Colonic mucosa (tissue), 4 donors: ENCODE measurements around the gene PIAS4. TPM values are rescaled to one million over a fixed set of nuclear protein-coding genes. Genes with fewer than 3 reads are reported as not detected.

Experiments used
- DNase-seq: peaks from one replicate; pipeline ENCODE4 v3.0.0-alpha.2; 2020
- H3K27ac ChIP-seq: fragments of 200-600 bp; one replicate; pipeline ENCODE4 v1.8.0; 2021
- H3K27me3 ChIP-seq: fragments of 200-600 bp; one replicate; pipeline ENCODE4 v1.8.0; 2021
- H3K36me3 ChIP-seq: fragments of 200-600 bp; one replicate; pipeline ENCODE4 v1.8.0; 2021
- H3K4me1 ChIP-seq: fragments of 200-600 bp; one replicate; pipeline ENCODE4 v1.8.0; 2021; ENCODE audit warnings: mild to moderate bottlenecking
- H3K4me3 ChIP-seq: fragments of 200-600 bp; one replicate; pipeline ENCODE4 v1.8.0; 2021
- H3K9ac ChIP-seq, 2 donors: one replicate each; pipeline ENCODE4 v1.7.0; 2013; ENCODE audit warnings: control low read depth in 2 of 2, low read depth in 2 of 2, low read length in 2 of 2
- H3K9me3 ChIP-seq: fragments of 200-600 bp; one replicate; pipeline ENCODE4 v1.8.0; 2021
- intact Hi-C: fragments of 100-400 bp; cut with DNase I; formaldehyde crosslinking; loops from one replicate; pipeline ENCODE4 v1.14.1; 2022
- total RNA-seq, 2 donors: library from RNA; stranded (reverse); fragmentation: NEBNext Ultra II Directional in 1 of 2; extraction: Animal tissue kit (Norgen Biotek cat#: 25700) in 1 of 2; gene quantifications; one replicate each; pipeline ENCODE4 v1.2.1, GENCODE V29; 2021
- TF ChIP-seq, protein P1 (sequence below): fragments of 200-600 bp; IDR thresholded peaks from one replicate; pipeline ENCODE4 v1.8.0; 2022; ENCODE audit warnings: antibody characterized with exemption, mild to moderate bottlenecking
- donor health status: healthy.
- donor health status: DM: no; HTN: no; CAD: no.
- donor health status: DM: no; HTN: no; CAD: no.

Gene PIAS4
- total RNA-seq, 2 donors from 2014 or later = 29.9 to 31.5 TPM

DNA sequence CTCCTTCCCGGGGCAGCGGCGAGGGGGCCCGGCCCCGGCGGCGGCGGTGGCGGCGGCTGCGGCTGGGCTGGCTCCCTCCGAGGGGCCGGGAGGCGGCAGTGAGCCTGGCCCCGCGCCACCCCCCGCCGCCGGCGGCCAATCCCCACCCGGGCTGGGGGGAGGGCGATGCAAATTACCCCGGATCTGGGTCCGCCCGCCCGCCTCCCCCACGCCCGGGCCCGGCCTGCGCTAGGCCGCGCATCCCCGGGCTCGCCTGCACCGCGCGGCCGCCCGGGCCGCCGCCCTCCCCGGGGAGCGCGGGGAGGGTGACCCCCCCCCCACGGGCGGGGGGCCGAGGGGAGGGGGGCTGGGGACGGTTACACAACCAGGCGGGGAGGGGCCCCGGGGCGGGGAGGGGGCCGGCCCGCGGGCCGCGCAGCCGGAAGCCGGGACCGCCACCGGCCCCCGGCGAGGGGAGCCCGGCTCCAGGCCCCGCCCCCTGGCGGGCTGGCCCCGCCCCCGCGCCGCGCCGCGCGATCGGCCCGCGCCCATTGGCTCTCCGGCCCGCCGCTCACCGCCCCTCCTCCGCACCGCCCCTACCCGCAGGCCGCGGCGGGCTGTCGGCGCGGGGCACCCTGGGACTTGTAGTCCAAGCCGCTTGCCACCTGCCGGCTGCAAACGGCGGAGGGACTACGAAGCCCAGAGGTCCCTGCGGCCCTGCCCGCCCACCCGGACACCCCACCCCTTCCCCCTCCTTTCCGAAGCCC is 58.1 kb downstream of the PIAS4 start:
- H3K4me3 ChIP-seq = peak overlapping the region; percentile 81
- peak overlapping the region in 1 of 2 donors; percentile 95 for H3K9ac ChIP-seq
- peak; percentile 94 for DNase-seq
- no peaks in the 10 kb centered on the region for H3K36me3 ChIP-seq
- H3K27ac ChIP-seq = peak overlapping the region; percentile 96
- H3K9me3 ChIP-seq = no peaks in the 10 kb centered on the region
- TF ChIP-seq, protein P1, sequence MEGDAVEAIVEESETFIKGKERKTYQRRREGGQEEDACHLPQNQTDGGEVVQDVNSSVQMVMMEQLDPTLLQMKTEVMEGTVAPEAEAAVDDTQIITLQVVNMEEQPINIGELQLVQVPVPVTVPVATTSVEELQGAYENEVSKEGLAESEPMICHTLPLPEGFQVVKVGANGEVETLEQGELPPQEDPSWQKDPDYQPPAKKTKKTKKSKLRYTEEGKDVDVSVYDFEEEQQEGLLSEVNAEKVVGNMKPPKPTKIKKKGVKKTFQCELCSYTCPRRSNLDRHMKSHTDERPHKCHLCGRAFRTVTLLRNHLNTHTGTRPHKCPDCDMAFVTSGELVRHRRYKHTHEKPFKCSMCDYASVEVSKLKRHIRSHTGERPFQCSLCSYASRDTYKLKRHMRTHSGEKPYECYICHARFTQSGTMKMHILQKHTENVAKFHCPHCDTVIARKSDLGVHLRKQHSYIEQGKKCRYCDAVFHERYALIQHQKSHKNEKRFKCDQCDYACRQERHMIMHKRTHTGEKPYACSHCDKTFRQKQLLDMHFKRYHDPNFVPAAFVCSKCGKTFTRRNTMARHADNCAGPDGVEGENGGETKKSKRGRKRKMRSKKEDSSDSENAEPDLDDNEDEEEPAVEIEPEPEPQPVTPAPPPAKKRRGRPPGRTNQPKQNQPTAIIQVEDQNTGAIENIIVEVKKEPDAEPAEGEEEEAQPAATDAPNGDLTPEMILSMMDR = no peak
- no peaks in the 10 kb centered on the region for H3K27me3 ChIP-seq
- intact Hi-C loops = no loop called here
- H3K4me1 ChIP-seq = peaks cover 29% of the 10 kb centered on the region

GRCh38 chr19:4066176-4066606 is 58.7 kb downstream of the PIAS4 start:
- intact Hi-C loops = no loop called here
- peaks cover 23% of the 10 kb centered on the region for H3K4me1 ChIP-seq
- no peaks in the 10 kb centered on the region for H3K27me3 ChIP-seq
- no peaks in the 10 kb centered on the region for H3K9me3 ChIP-seq
- H3K9ac ChIP-seq = peak overlapping the region; percentile 77 to 95
- peak overlapping the region; percentile 96 for H3K27ac ChIP-seq
- TF ChIP-seq, protein P1 = no peak
- peak overlapping the region; percentile 81 for H3K4me3 ChIP-seq
- H3K36me3 ChIP-seq = no peaks in the 10 kb centered on the region
- DNase-seq = peak; percentile 71

DNA sequence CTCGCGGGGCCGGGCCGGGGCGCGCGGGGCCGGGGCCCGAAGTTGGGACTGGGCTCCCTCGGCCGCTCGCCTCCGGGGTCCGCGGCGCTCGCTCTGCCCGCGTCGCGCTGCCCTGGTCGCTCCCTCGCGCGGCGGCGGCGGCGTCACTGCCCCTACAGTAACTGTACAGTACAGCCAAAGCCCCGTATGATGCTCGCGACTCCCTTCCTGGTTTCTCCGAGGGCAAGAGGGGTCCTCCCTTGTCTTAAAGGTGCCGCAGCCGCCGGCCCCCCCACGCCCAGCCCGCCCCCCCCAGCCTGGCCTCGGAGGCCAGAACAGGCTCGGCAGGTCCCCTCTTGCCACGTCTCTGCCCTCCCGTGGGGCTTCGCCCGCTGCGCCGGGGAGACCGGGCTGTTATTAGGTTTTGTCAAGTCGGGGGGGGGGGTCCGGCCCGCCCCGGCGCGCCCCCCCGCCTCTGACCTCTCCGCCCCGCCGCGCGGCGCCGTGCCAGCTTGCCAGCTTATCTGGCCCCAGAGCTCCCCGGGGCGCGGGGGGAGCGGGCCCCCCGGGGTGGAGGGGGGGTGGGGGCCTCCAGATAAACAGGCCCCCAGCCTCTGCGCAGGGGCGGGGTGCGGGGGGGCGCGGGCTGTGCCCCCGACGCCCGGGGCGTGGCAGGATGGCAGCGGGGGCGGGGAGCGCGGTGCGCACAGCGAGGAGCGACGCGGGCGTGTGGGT is 59.3 kb downstream of the PIAS4 start, which contains the start of gene ZBTB7A:
Gene ZBTB7A, minus strand, starts transcription at position 218 of the 714 bp plus-strand sequence. CDS start 11,667 bp downstream, outside the sequence.
- H3K27me3 ChIP-seq = no peaks in the 10 kb centered on the region
- H3K4me1 ChIP-seq = peaks cover 17% of the 10 kb centered on the region
- H3K9ac ChIP-seq = peak within 1 kb of the TSS; percentile 93 to 95
- peak; percentile 88 for DNase-seq
- H3K27ac ChIP-seq = peak within 1 kb of the TSS; percentile 96
- H3K4me3 ChIP-seq = peak within 1 kb of the TSS; percentile 81
- intact Hi-C loops = no loop called here
- H3K9me3 ChIP-seq = no peaks in the 10 kb centered on the region
- TF ChIP-seq, protein P1 = no peak
- H3K36me3 ChIP-seq = no peaks in the 10 kb centered on the region

GRCh38 chr19:4067396-4068046 is 60.0 kb downstream of the PIAS4 start:
- H3K36me3 ChIP-seq = no peaks in the 10 kb centered on the region
- intact Hi-C loops = no loop called here
- peak overlapping the region; percentile 88 to 93 for H3K9ac ChIP-seq
- no peaks in the 10 kb centered on the region for H3K9me3 ChIP-seq
- TF ChIP-seq, protein P1 = no peak
- peak; percentile 54 for DNase-seq
- H3K27ac ChIP-seq = peak overlapping the region; percentile 96
- peaks cover 10% of the 10 kb centered on the region for H3K4me1 ChIP-seq
- H3K27me3 ChIP-seq = no peaks in the 10 kb centered on the region
- peak overlapping the region; percentile 81 for H3K4me3 ChIP-seq
